WI38 (cell line): Measurements from ENCODE around the gene TLR6.
A peak's percentile ranks its signal among the peaks of the same experiment; 100 is the strongest.

Source experiments
- H3K4me3 ChIP-seq: 2 replicates; pipeline ENCODE4 v1.5.1; 2011; ENCODE audit warnings: low read depth, mild to moderate bottlenecking, control low read depth, low read length
- CTCF ChIP-seq: IDR thresholded peaks from 2 replicates; pipeline ENCODE4 v1.5.1; 2012; ENCODE audit warnings: low read depth, mild to moderate bottlenecking, control low read depth, low read length

Gene TLR6

GRCh38 chr4:38867478-38868058 lies 11.0 kb upstream of the TLR6 start, which contains the start of gene FAM114A1:
FAM114A1 (plus strand) TSS chr4:38867806; CDS start chr4:38878079, 10,273 bp downstream.
- peak within 1 kb of the TSS; percentile 95 for H3K4me3 ChIP-seq
- no peak for TF ChIP-seq CTCF

GRCh38 chr4:38866973-38867477 lies 10.4 kb upstream of the TLR6 start:
- H3K4me3 ChIP-seq, result peak overlapping the region; percentile 51
- TF ChIP-seq CTCF, result no peak

GRCh38 chr4:38865445-38865844 lies 8.8 kb upstream of the TLR6 start:
- no peak overlapping the region for H3K4me3 ChIP-seq
- TF ChIP-seq CTCF, result no peak

- no peak for TF ChIP-seq CTCF
- H3K4me3 ChIP-seq, result no peak overlapping the region
Observed at GRCh38 chr4:38861791-38862190, 5.2 kb upstream of the TLR6 start.

GRCh38 chr4:38860788-38861424 lies 4.3 kb upstream of the TLR6 start:
- H3K4me3 ChIP-seq, result no peak overlapping the region
- TF ChIP-seq CTCF, result peak; percentile 83

GRCh38 chr4:38859501-38859900 lies 2.9 kb upstream of the TLR6 start:
- TF ChIP-seq CTCF, result no peak
- no peak overlapping the region for H3K4me3 ChIP-seq

GRCh38 chr4:38858097-38858420 lies 1.4 kb upstream of the TLR6 start:
- TF ChIP-seq CTCF, result no peak
- H3K4me3 ChIP-seq, result no peak overlapping the region
